Upper lobe of right lung (tissue), 1 donor: ENCODE results near the gene MGLL. TPM values are rescaled to one million over a fixed set of nuclear protein-coding genes. Genes with fewer than 3 reads are reported as not detected.

Source experiments
- ATAC-seq: fragments of 200-7000 bp; cut with Tn5 transposase; one replicate; pipeline ENCODE4 v1.9.1; 2020; ENCODE audit warnings: mild to moderate bottlenecking, moderate library complexity
- DNase-seq: peaks from one replicate; pipeline ENCODE4 v3.0.0-alpha.2; 2020
- H3K27ac ChIP-seq: fragments of 200-600 bp; one replicate; pipeline ENCODE4 v1.8.0; 2022
- H3K27me3 ChIP-seq: fragments of 200-600 bp; one replicate; pipeline ENCODE4 v1.8.0; 2022; ENCODE audit warnings: mild to moderate bottlenecking
- H3K36me3 ChIP-seq: fragments of 200-600 bp; one replicate; pipeline ENCODE4 v1.8.0; 2022
- H3K4me1 ChIP-seq: fragments of 200-600 bp; one replicate; pipeline ENCODE4 v1.8.0; 2022
- H3K4me3 ChIP-seq: fragments of 200-600 bp; one replicate; pipeline ENCODE4 v1.8.0; 2022; ENCODE audit warnings: mild to moderate bottlenecking
- H3K9me3 ChIP-seq: fragments of 200-600 bp; one replicate; pipeline ENCODE4 v1.8.0; 2022
- intact Hi-C: fragments of 100-400 bp; cut with DNase I; formaldehyde crosslinking; loops from one replicate; pipeline ENCODE4 v1.11.0; 2022
- total RNA-seq: library from RNA; stranded (reverse); fragmentation: NEBNext Ultra II Directional; extraction: Animal tissue kit (Norgen Biotek cat#: 25700); gene quantifications from one replicate; pipeline ENCODE4 v1.2.1, GENCODE V29; 2021
- TF ChIP-seq, protein P1 (sequence below): fragments of 200-600 bp; IDR thresholded peaks from one replicate; pipeline ENCODE4 v1.8.0; 2022; ENCODE audit warnings: antibody characterized with exemption
- donor health status: DM: no; HTN: yes; CAD: no; lungs with severe emphysema.

MGLL gene
- total RNA-seq, 1 donor from 2014 or later: 194 TPM

DNA sequence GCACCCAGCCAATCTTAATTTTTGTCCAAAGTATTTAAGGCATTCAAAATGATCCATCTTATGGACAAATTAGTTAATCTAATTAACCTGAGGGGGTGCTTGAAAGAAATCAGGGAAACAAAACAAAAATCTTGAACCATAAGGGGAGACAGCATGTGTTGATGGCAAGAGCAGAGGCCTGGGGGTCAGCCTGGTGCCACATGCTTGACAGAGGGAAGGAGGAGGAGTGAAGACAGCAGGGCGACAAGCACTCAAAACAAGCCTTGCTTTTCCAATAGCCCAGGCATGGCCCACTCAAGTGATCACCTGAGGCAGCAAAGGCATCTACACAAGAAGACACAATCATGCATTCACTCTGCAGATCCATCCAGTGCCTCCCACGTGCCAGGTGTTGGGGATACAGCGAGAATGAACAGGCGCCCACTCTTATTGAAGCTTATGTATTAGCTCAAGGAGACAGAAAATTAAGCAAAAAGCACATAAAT is 25.0 kb upstream of the MGLL start:
- Histone ChIP-seq H3K4me3 (no peak overlapping the region), H3K36me3 (no peaks in the 10 kb centered on the region), H3K27ac (no peak overlapping the region), H3K27me3 (no peaks in the 10 kb centered on the region), H3K9me3 (no peaks in the 10 kb centered on the region), H3K4me1 (peaks cover 8% of the 10 kb centered on the region)
- ATAC-seq (no peak), DNase-seq (no peak)
- TF ChIP-seq, protein P1, sequence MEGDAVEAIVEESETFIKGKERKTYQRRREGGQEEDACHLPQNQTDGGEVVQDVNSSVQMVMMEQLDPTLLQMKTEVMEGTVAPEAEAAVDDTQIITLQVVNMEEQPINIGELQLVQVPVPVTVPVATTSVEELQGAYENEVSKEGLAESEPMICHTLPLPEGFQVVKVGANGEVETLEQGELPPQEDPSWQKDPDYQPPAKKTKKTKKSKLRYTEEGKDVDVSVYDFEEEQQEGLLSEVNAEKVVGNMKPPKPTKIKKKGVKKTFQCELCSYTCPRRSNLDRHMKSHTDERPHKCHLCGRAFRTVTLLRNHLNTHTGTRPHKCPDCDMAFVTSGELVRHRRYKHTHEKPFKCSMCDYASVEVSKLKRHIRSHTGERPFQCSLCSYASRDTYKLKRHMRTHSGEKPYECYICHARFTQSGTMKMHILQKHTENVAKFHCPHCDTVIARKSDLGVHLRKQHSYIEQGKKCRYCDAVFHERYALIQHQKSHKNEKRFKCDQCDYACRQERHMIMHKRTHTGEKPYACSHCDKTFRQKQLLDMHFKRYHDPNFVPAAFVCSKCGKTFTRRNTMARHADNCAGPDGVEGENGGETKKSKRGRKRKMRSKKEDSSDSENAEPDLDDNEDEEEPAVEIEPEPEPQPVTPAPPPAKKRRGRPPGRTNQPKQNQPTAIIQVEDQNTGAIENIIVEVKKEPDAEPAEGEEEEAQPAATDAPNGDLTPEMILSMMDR: no peak
- intact Hi-C loops: no loop called here

DNA sequence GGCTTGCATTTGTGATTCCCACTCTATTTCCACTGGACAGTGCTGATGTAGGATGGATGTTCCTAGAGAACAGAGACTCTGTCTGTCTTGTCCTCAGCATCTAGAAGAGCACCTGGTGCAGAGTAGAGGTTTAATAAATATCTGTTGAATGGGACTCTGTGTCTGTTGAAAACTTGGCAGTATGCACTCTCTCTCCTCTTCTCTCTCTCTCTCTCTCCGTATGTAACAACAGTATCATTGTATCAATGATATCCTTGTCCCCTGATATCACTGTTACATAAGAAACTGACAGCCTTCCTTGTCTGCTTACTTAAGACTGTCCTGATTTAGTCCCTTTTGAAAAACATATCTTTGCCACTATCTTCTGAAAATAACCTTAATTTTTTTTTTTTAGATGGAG is 24.3 kb upstream of the MGLL start:
- H3K27ac ChIP-seq: no peak overlapping the region
- no peak overlapping the region for H3K4me3 ChIP-seq
- ATAC-seq (no peak), DNase-seq (no peak)
- H3K36me3 ChIP-seq: no peaks in the 10 kb centered on the region
- no peaks in the 10 kb centered on the region for H3K27me3 ChIP-seq
- intact Hi-C loops: no loop called here
- no peaks in the 10 kb centered on the region for H3K9me3 ChIP-seq
- TF ChIP-seq, protein P1: no peak
- peaks cover 8% of the 10 kb centered on the region for H3K4me1 ChIP-seq

DNA sequence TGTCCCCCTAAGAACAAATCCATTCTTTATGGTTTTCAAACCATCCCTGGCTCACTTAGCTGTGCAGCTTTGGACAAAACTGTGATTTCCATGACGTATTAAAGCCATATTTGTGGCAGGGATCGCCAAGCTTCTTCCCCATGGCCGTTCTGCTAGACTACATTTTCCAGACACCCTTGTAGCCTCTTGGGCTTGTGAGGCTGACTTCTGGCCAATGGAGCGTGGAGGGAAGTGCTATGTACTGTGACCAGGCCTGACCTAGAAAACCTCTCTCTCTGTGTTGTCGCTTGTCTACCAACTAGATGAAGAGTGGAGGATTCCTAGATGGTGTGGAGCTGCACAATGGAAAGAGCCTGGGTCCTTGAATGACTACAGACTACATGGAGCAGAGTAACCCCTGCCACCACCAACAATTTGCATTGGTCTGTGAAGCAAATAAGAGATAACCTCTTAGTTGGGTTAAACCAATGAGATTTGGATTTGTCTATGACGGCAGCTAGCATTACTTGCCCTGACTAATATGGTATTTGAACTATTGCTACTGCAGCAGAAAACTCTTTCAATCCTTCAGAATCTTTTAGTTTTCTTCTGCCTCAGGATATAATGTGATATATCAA is 22.1 kb upstream of the MGLL start:
- intact Hi-C loops: no loop called here
- no peak for DNase-seq
- no peaks in the 10 kb centered on the region for H3K27me3 ChIP-seq
- H3K4me1 ChIP-seq: peaks cover 8% of the 10 kb centered on the region
- no peak for ATAC-seq
- H3K36me3 ChIP-seq: no peaks in the 10 kb centered on the region
- no peak overlapping the region for H3K27ac ChIP-seq
- TF ChIP-seq, protein P1: no peak
- H3K9me3 ChIP-seq: no peaks in the 10 kb centered on the region
- no peak overlapping the region for H3K4me3 ChIP-seq

DNA sequence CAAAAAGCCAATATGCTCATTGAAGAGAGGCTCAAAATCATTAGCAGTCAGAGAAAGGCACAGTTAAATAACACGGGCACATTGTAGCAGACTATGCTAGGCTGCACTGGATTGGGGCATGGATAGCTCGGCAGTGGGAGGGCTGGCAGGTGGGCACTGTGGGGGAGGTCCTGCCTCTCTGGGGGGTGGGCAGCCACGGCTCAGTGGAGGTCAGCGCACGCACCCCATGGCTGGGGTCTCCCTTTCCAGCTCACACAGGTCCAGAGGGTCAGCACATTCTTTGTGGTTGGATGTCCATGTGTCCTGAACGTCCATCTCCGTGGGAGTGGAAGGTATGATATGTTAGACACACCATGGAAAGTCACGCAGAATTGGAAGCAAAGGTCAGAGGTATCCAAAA is 18.4 kb upstream of the MGLL start:
- TF ChIP-seq, protein P1: no peak
- Histone ChIP-seq H3K27me3 (no peaks in the 10 kb centered on the region), H3K36me3 (no peaks in the 10 kb centered on the region), H3K27ac (no peak overlapping the region), H3K4me3 (no peak overlapping the region), H3K4me1 (no peaks in the 10 kb centered on the region), H3K9me3 (no peaks in the 10 kb centered on the region)
- DNase-seq (no peak), ATAC-seq (no peak)
- intact Hi-C loops: no loop called here

DNA sequence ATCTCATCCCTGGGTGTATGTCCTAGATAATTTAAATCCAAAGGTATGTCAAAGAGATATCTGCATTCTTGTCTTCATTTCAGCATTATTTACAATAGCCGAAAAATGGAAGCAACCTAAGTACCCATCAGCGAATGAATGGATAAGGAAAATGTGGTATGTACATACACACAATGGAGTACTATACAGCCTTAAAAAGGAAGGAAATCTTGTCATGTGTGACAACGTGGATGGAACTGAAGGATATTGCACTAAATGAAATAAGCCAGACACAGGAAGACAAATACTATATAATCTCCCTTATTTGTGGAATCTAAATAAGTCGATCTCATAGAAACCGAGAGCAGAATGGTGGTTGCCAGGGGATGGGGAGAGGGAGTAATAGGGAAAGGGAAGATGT is 16.8 kb upstream of the MGLL start:
- H3K36me3 ChIP-seq: no peaks in the 10 kb centered on the region
- H3K27me3 ChIP-seq: no peaks in the 10 kb centered on the region
- no peaks in the 10 kb centered on the region for H3K4me1 ChIP-seq
- ATAC-seq (no peak), DNase-seq (no peak)
- H3K9me3 ChIP-seq: no peaks in the 10 kb centered on the region
- H3K27ac ChIP-seq: no peak overlapping the region
- H3K4me3 ChIP-seq: no peak overlapping the region
- intact Hi-C loops: no loop called here
- TF ChIP-seq, protein P1: no peak
